GM18499 (cell line): Measurements from ENCODE around the gene FGF1.

Experiments used
- ATAC-seq: cut with Tn5 transposase; IDR thresholded peaks from one replicate; pipeline ENCODE4 v1.9.1; 2021; ENCODE audit warnings: moderate number of reproducible peaks; ENCODE audit not compliant: insufficient read depth, unreplicated experiment

The FGF1 gene

GRCh38 chr5:142671801-142672200 is 14.1 kb downstream of the FGF1 start:
- ATAC-seq, result no peak

DNA sequence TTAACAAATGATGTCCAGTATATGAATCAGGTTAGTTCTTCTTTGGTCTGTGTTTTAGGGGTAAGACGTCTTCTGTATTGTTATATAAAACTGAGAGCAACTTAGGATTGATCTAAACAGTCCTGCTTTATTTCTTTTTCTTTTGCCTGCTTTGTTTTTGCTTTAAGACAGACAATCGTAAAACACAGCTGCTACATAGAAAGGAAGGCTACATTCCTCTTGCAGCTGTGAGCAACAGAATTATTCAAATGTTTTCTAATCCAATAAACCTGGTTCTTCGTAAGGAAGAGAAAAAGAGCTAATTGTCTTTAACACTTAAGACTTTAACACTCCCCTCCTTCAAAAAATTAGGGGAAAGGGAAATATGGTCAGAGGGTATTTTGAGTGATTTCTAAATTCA is 14.6 kb downstream of the FGF1 start:
- ATAC-seq, result no peak

DNA sequence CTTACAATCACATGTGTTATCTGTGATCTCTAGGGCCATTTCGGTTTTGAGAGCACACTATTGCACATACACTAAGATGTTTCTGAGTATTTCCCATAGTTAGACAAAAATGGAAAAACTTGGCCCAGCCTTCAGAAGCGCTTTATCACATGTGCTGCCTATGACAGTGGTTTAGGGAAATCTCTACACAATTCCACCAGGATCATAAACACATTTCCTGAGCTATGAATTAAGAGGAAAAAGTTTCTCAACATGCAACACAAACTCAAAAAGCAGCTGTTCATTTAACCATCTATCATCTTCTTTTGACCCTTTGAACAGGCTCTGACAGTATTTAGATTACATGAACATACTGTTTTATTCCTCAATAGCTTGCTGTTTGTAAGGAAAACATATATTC is 15.1 kb downstream of the FGF1 start:
- ATAC-seq, result no peak

- ATAC-seq, result no peak
These were observed 16.4 kb downstream of the FGF1 start for GRCh38 chr5:142669477-142669876.

GRCh38 chr5:142668336-142668735 is 17.6 kb downstream of the FGF1 start:
- no peak for ATAC-seq

GRCh38 chr5:142667831-142668230 is 18.1 kb downstream of the FGF1 start:
- ATAC-seq, result no peak

GRCh38 chr5:142664636-142665035 is 21.3 kb downstream of the FGF1 start:
- no peak for ATAC-seq

- ATAC-seq, result no peak
These were observed 21.8 kb downstream of the FGF1 start for GRCh38 chr5:142664067-142664466.

- no peak for ATAC-seq
These were observed 22.6 kb downstream of the FGF1 start for GRCh38 chr5:142663246-142663645.

DNA sequence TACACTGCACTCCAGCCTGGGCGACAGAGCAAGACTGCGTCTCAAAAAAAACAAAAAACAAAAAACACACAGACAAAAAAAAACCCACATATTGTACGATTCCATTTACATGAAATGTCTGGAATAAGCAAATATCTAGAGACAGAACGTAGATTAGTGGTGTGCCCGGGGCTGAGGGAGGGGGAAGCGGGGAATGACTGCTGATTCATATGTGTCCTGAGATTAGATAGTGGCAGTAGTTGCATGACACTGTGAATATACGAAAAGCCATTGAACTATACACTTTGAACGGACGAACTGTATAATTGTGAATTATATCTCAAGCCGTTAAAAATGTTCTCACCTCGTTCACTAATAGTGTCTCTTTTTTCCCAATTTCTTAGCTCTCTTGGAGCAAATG is 23.9 kb downstream of the FGF1 start:
- no peak for ATAC-seq

- no peak for ATAC-seq
These were observed 24.7 kb downstream of the FGF1 start for GRCh38 chr5:142661143-142661542.

GRCh38 chr5:142660731-142661130 is 25.2 kb downstream of the FGF1 start:
- no peak for ATAC-seq

- ATAC-seq, result no peak
These were observed 25.7 kb downstream of the FGF1 start for GRCh38 chr5:142660196-142660595.

DNA sequence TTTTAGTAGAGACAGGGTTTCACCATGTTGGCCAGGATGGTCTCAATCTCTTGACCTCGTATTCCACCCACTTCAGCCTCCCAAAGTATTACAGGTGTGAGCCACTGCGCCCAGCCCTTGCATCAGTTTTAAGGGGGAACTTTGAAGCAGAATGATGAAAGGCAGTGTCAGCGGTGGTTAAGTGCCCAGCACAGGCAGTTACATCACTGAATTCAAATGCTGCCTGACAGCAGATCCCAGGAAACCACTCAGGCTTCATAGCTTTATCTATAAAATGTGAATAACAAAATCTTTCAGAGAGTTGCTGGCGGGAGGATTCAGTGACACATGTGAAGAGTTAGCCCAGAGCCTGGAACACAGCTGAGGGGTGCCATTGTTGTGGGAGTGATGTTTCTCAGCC is 26.5 kb downstream of the FGF1 start:
- no peak for ATAC-seq

- no peak for ATAC-seq
These were observed 27.6 kb downstream of the FGF1 start for GRCh38 chr5:142658278-142658677.

- ATAC-seq, result no peak
These were observed 28.4 kb downstream of the FGF1 start for GRCh38 chr5:142657446-142657845.

- no peak for ATAC-seq
These were observed 30.3 kb downstream of the FGF1 start for GRCh38 chr5:142655339-142656267.

DNA sequence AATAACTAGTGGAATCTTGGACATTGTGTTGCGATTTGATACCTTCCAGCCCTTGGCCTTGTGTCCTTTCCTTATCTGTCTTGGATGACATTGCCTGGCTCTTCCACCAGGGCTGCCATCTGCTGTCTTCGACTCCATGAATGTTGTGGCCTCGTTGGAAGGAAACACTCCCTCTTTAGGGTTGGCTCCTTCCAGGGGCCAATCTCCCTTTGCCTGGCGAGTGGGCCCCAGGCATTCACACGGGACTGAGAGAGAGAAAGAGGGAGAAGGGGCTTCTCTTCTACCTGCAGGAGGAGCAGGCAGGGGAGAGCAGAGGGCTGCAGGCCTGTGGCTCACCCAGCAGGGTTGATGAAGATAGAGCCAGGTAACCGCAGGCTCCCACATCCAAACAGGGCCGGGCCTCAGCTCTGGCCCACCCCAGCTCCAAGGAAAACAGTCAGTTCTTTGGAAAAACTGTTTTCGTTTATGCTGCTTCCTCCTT is 31.3 kb downstream of the FGF1 start:
- no peak for ATAC-seq

DNA sequence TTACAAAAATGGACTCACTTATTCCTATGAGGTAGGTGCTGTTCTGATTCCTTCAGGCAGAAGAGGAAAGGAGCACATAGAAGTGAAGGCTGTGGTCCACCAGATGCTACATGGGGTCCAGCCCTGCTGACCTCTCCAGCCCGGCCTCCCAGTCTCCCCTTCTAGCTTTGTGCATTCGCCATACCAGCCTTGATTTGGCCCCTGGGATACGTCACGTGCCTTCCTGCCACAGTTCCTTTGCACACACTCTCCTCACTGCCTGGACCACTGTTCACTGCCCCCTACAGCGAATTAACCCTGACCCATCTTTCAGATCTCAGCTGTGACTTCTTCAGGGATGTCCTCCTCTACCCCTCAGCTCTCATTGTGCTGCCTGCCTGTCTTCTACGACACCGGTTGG is 32.6 kb downstream of the FGF1 start:
- no peak for ATAC-seq

- no peak for ATAC-seq
These were observed 33.3 kb downstream of the FGF1 start for GRCh38 chr5:142652563-142652962.

DNA sequence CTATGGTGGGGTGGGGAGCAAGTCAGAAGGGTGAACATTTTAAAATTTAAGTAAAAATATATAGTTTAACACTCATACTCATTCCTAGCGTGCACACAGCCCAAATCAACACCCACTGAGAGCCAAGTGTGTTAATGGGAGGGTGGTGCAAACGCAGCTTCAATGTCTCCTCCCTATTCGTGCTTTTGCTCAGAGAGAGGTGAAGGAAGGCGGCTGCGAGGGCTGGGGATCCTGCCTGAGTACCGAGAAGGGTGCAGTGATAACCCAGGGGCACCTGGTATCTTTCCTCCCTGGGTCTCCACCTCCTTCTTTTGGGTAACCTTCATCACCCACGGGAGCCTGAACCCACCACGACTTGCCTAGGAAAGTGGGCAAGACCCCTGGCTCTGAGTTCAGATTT is 35.0 kb downstream of the FGF1 start:
- ATAC-seq, result no peak

DNA sequence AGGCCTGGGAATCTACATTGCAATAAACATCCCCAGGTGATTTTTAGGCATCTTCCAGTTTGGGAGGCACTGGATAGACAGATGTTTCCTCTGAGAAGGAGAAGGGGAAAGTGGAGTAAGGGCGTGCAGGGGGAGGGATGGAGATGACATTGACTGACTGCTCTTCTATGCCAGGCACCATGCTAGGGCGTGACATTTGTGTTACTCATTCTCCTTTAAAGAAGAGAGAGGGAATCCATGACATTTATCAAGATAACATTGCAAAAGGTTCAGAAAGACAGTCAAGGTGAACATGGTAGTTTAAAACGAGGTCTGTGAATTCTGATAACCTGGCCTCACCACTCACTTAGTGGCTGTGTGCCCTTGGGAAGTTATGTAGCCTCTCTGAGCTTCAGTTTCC is 35.8 kb downstream of the FGF1 start:
- ATAC-seq, result no peak
